ENCODE measurements around the gene IL1RN. TPM values are rescaled to one million over a fixed set of nuclear protein-coding genes. Genes with fewer than 3 reads are reported as not detected.

IL1RN gene
- total and polyA plus RNA-seq, 2 of the 13 experiments (the other 11 are each of a cell fraction or from before 2014, with no cell fraction given), result 21.2 to 101 TPM

- in situ Hi-C loops (cut with HindIII; ENCODE audit: extremely low pct_ligation_motif_present, low pct_unique_long_range_greater_than_20kb), result no loop called here
- no peak for DNase-seq (ENCODE audit: low spot score)
- no peak for FAIRE-seq
- BruUV-seq (replicated peaks), result no TSS peak
- ChIA-PET POLR2A (interaction anchor here (1.4 to 1.7 kb wide), 2 partner anchors 13 to 23 kb away, joined by 7 read pairs; no protein-coding TSS in a partner anchor), CTCF (ENCODE audit: low intra/inter-chr PET ratio, low total read pairs) (no interaction called here)
- no peaks in the 10 kb centered on the region for H3K79me2 ChIP-seq (ENCODE audit: insufficient read depth, low read length)
- no peak overlapping the region for H3K27ac ChIP-seq (ENCODE audit: extremely low read length, insufficient read depth, low read length)
- no peak for TF ChIP-seq TGIF2 (CRISPR knock-in tag; IDR thresholded peaks at IDR 0.05)
- TF ChIP-seq, protein P1, sequence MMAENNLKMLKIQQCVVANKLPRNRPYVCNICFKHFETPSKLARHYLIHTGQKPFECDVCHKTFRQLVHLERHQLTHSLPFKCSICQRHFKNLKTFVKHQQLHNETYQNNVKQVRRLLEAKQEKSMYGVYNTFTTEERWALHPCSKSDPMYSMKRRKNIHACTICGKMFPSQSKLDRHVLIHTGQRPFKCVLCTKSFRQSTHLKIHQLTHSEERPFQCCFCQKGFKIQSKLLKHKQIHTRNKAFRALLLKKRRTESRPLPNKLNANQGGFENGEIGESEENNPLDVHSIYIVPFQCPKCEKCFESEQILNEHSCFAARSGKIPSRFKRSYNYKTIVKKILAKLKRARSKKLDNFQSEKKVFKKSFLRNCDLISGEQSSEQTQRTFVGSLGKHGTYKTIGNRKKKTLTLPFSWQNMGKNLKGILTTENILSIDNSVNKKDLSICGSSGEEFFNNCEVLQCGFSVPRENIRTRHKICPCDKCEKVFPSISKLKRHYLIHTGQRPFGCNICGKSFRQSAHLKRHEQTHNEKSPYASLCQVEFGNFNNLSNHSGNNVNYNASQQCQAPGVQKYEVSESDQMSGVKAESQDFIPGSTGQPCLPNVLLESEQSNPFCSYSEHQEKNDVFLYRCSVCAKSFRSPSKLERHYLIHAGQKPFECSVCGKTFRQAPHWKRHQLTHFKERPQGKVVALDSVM (CRISPR knock-in tag; IDR thresholded peaks at IDR 0.05), result peak; percentile 91
- no peak overlapping the region for H3K4me2 ChIP-seq (ENCODE audit: low read depth, low read length)
- no peaks in the 10 kb centered on the region for H4K20me1 ChIP-seq (ENCODE audit: insufficient read depth, low read length)
- no peaks in the 10 kb centered on the region for H3K36me3 ChIP-seq (replicated peaks in 1 of 2; ENCODE audit: control insufficient read depth in 1 of 2, insufficient read depth in 2 of 2, low read length in 2 of 2)
- peaks cover 30% of the 10 kb centered on the region for H3K4me1 ChIP-seq (ENCODE audit: insufficient read depth, low read length)
- no peak for ATAC-seq
- peaks cover 0 to 11% of the 10 kb centered on the region in 2 experiments; a peak in 1 of 5 replicates for H3K27me3 ChIP-seq (ENCODE audit: control insufficient read depth in 1 of 2, insufficient read depth in 2 of 2, low read length in 2 of 2)
- intact Hi-C loops (cut with micrococcal nuclease; ENCODE audit: unreplicated experiment), result no loop called here
- no peaks in the 10 kb centered on the region for H3K9me3 ChIP-seq (ENCODE audit: low read length)
- H3K4me3 ChIP-seq (replicated peaks in 1 of 3; ENCODE audit: insufficient read depth in 1 of 3, low read depth in 2 of 3, low read length in 3 of 3), result no peak overlapping the region
- no peak overlapping the region for H3K9ac ChIP-seq (ENCODE audit: insufficient read depth, low read depth, low read length)
- 35% methylated on average over 2 of the region's 2 CpGs for WGBS (ENCODE audit: low lambda C conversion rate)
- no peak overlapping the region for H2AFZ ChIP-seq (ENCODE audit: low read length)
Observed at GRCh38 chr2:113142290-113142689, 14.9 kb downstream of the IL1RN start.

DNA sequence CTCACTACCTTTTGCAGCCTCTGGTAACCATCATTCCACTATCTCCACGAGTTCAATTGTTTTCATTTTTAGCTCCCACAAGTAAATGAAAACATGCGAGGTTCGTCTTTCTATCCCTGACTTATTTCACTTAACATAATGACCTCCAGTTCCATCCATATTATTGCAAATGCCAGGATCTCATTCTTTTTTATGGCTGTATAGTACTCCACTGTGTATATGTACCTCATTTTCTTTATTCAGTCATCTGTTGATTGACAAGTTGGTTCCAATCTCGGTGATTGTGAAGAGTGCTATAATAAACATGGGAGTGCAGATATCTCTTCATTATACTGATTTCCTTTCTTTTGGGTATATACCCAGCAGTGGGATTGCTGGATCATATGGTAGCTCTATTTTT is 16.9 kb downstream of the IL1RN start:
- Histone ChIP-seq H3K27ac (ENCODE audit: extremely low read length, insufficient read depth, low read length) (no peak overlapping the region), H2AFZ (ENCODE audit: low read length) (no peak overlapping the region), H3K4me1 (ENCODE audit: insufficient read depth, low read length) (peaks cover 15% of the 10 kb centered on the region), H3K4me3 (replicated peaks in 1 of 3; ENCODE audit: insufficient read depth in 1 of 3, low read depth in 2 of 3, low read length in 3 of 3) (no peak overlapping the region), H3K9ac (ENCODE audit: insufficient read depth, low read depth, low read length) (no peak overlapping the region), H3K27me3 (ENCODE audit: control insufficient read depth in 1 of 2, insufficient read depth in 2 of 2, low read length in 2 of 2) (peaks cover 2 to 11% of the 10 kb centered on the region in 2 experiments; a peak in 2 of 5 replicates), H4K20me1 (ENCODE audit: insufficient read depth, low read length) (no peaks in the 10 kb centered on the region), H3K4me2 (ENCODE audit: low read depth, low read length) (no peak overlapping the region), H3K79me2 (ENCODE audit: insufficient read depth, low read length) (no peaks in the 10 kb centered on the region), H3K36me3 (replicated peaks in 1 of 2; ENCODE audit: control insufficient read depth in 1 of 2, insufficient read depth in 2 of 2, low read length in 2 of 2) (no peaks in the 10 kb centered on the region), H3K9me3 (ENCODE audit: low read length) (no peaks in the 10 kb centered on the region)
- FAIRE-seq (no peak), DNase-seq (ENCODE audit: low spot score) (no peak), ATAC-seq (no peak)
- TF ChIP-seq KDM5A (IDR thresholded peaks at IDR 0.05; ENCODE audit: borderline replicate concordance, low read length) (no peak), ARID3A (IDR thresholded peaks at IDR 0.05; ENCODE audit: low read depth, low read length) (no peak)
- TF ChIP-seq, protein P2, sequence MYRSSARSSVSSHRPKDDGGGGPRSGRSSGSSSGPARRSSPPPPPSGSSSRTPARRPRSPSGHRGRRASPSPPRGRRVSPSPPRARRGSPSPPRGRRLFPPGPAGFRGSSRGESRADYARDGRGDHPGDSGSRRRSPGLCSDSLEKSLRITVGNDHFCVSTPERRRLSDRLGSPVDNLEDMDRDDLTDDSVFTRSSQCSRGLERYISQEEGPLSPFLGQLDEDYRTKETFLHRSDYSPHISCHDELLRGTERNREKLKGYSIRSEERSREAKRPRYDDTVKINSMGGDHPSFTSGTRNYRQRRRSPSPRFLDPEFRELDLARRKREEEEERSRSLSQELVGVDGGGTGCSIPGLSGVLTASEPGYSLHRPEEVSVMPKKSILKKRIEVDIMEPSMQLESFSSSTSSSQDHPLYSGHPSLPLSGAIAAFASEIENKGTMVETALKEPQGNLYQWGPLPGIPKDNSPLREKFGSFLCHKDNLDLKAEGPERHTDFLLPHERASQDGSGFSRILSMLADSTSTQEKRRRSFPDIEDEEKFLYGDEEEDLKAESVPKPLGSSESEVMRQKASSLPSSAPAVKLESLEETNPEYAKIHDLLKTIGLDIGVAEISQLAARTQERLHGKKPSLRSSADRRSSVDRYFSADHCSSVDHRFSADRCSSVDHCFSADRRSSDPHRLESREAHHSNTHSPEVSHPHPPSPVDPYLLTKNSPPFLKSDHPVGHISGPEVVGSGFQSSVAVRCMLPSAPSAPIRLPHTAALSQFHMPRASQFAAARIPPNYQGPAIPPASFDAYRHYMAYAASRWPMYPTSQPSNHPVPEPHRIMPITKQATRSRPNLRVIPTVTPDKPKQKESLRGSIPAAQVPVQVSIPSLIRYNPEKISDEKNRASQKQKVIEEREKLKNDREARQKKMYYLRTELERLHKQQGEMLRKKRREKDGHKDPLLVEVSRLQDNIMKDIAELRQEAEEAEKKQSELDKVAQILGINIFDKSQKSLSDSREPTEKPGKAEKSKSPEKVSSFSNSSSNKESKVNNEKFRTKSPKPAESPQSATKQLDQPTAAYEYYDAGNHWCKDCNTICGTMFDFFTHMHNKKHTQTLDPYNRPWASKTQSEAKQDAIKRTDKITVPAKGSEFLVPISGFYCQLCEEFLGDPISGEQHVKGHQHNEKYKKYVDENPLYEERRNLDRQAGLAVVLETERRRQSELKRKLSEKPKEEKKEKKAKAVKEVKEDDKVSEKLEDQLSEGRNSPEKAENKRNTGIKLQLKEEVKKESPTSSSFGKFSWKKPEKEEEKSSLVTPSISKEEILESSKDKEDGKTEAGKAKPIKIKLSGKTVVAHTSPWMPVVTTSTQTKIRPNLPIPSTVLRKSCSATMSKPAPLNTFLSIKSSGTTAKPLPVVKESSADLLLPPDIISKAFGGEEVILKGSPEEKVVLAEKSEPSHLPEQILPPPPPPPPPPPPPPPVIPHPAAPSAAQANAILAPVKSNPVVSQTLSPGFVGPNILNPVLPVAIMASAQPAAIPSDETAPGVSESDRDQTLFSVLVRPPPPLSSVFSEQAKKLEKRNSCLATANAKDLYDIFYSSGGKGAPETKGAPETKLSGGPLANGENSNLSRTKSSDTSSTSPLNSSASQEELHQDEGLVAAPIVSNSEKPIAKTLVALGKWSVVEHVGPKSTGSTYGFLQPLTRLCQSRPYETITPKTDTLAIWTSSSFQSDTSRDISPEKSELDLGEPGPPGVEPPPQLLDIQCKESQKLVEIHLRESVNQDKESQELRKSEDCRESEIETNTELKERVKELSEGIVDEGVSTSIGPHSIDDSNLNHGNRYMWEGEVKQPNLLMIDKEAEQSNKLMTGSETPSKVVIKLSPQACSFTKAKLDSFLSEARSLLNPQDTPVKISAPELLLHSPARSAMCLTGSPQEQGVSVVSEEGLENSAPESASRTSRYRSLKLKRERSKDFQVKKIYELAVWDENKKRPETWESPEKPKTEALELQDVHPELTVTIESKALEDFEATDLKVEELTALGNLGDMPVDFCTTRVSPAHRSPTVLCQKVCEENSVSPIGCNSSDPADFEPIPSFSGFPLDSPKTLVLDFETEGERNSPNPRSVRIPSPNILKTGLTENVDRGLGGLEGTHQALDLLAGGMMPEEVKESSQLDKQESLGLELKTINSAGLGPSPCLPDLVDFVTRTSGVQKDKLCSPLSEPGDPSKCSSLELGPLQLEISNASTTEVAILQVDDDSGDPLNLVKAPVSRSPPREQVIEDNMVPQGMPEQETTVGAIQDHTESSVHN (CRISPR knock-in tag; IDR thresholded peaks at IDR 0.05), result no peak
- POLR2A ChIA-PET, result no interaction called here
- intact Hi-C loops (cut with micrococcal nuclease; ENCODE audit: unreplicated experiment), result no loop called here
- in situ Hi-C loops (cut with HindIII; ENCODE audit: extremely low pct_ligation_motif_present, low pct_unique_long_range_greater_than_20kb), result no loop called here
- 7% methylated on average over 4 of the region's 4 CpGs for WGBS (ENCODE audit: low lambda C conversion rate)
- BruUV-seq (replicated peaks), result no TSS peak
- CTCF ChIA-PET (ENCODE audit: low intra/inter-chr PET ratio, low total read pairs), result no interaction called here
